Right forelimb (tissue), 1 donor: ENCODE data around the gene BGN.
A peak's percentile ranks its signal among the peaks of the same experiment; 100 is the strongest.

Experiments used
- DNase-seq: peaks from one replicate; pipeline ENCODE4 v3.0.0-alpha.2; 2018

The BGN gene

GRCh38 chrX:153462291-153462690, 32.5 kb upstream of the BGN start:
- no peak for DNase-seq

- no peak for DNase-seq
These were observed 31.7 kb upstream of the BGN start for GRCh38 chrX:153463031-153463430.

- no peak for DNase-seq
These were observed 31.2 kb upstream of the BGN start for GRCh38 chrX:153463556-153463955.

- DNase-seq: no peak
These were observed 30.7 kb upstream of the BGN start for GRCh38 chrX:153464116-153464515.

- DNase-seq: no peak
These were observed 28.9 kb upstream of the BGN start for GRCh38 chrX:153465691-153466380.

- no peak for DNase-seq
These were observed 26.7 kb upstream of the BGN start for GRCh38 chrX:153468008-153468580.

GRCh38 chrX:153469811-153470410, 24.9 kb upstream of the BGN start:
- DNase-seq: no peak

GRCh38 chrX:153470411-153471363, 24.1 kb upstream of the BGN start, which contains the start of gene HAUS7:
HAUS7 (minus strand) TSS chrX:153470576; CDS start chrX:153470557, 19 bp downstream.
- peak; percentile 94 for DNase-seq

- no peak for DNase-seq
These were observed 23.0 kb upstream of the BGN start for GRCh38 chrX:153471663-153472280.

GRCh38 chrX:153473126-153473525, 21.7 kb upstream of the BGN start:
- no peak for DNase-seq

GRCh38 chrX:153474266-153474665, 20.5 kb upstream of the BGN start:
- no peak for DNase-seq

GRCh38 chrX:153474718-153475117, 20.1 kb upstream of the BGN start:
- DNase-seq: peak; percentile 82

GRCh38 chrX:153475271-153475670, 19.5 kb upstream of the BGN start:
- no peak for DNase-seq

GRCh38 chrX:153475751-153476281, 19.0 kb upstream of the BGN start:
- DNase-seq: no peak

- DNase-seq: peak; percentile 79
These were observed 18.0 kb upstream of the BGN start for GRCh38 chrX:153476666-153477363.

- DNase-seq: no peak
These were observed 17.4 kb upstream of the BGN start for GRCh38 chrX:153477364-153477857.

- DNase-seq: no peak
These were observed 16.9 kb upstream of the BGN start for GRCh38 chrX:153477901-153478300.

- no peak for DNase-seq
These were observed 16.0 kb upstream of the BGN start for GRCh38 chrX:153478746-153479145.

- DNase-seq: no peak
These were observed 13.7 kb upstream of the BGN start for GRCh38 chrX:153481043-153481442.

- no peak for DNase-seq
These were observed 12.3 kb upstream of the BGN start for GRCh38 chrX:153482376-153483015.
